Keratinocyte (primary cell): ENCODE results near the gene RARRES1. TPM values are rescaled to one million over a fixed set of nuclear protein-coding genes. Genes with fewer than 3 reads are reported as not detected.

Experiments used
- DNase-seq: peaks from one replicate; pipeline ENCODE4 v3.0.0-alpha.2; 2011; ENCODE audit warnings: low read depth, missing footprints, low spot score
- FAIRE-seq: peaks from 2 replicates; lab custom pipeline; 2011; peaks lifted over from hg19 to GRCh38; lab: Jason Lieb, UNC
- H2AFZ ChIP-seq: 2 replicates; pipeline ENCODE4 v1.6.0; 2012; ENCODE audit warnings: low read length, control low read depth, inconsistent platforms; ENCODE audit not compliant: control insufficient read depth
- H3K27ac ChIP-seq: 2 replicates; pipeline ENCODE4 v1.5.1; 2011; ENCODE audit warnings: low read length; ENCODE audit not compliant: control insufficient read depth, insufficient read depth
- H3K27me3 ChIP-seq: 3 replicates; pipeline ENCODE4 v1.6.0; 2011; ENCODE audit warnings: low read length; ENCODE audit not compliant: control insufficient read depth, insufficient read depth; ENCODE audit errors: extremely low read depth
- H3K36me3 ChIP-seq, 2 experiments: 2 replicates in 1 of 2; 3 replicates in 1 of 2; pipeline ENCODE4 v1.5.1; 2011; ENCODE audit warnings: low read length in 2 of 2, mild to moderate bottlenecking in 1 of 2; ENCODE audit not compliant: control insufficient read depth in 2 of 2, insufficient read depth in 2 of 2; ENCODE audit errors: extremely low read depth in 1 of 2
- H3K4me1 ChIP-seq: 3 replicates; pipeline ENCODE4 v1.5.1; 2011; ENCODE audit warnings: low read length; ENCODE audit not compliant: control insufficient read depth, insufficient read depth; ENCODE audit errors: extremely low read depth
- H3K4me2 ChIP-seq: 3 replicates; pipeline ENCODE4 v1.6.0; 2011; ENCODE audit warnings: low read depth, low read length; ENCODE audit not compliant: control insufficient read depth, insufficient read depth; ENCODE audit errors: extremely low read depth
- H3K4me3 ChIP-seq, 3 experiments: fragments of 200-600 bp in 1 of 3; sonication (generic) in 1 of 3; 2 replicates in 2 of 3; 3 replicates in 1 of 3; pipeline ENCODE4 v1.5.1; 2011 to 2016; ENCODE audit warnings: low read length in 3 of 3, mild to moderate bottlenecking in 3 of 3, control low read depth in 2 of 3, inconsistent platforms in 1 of 3, low read depth in 1 of 3, mixed read lengths in 1 of 3, mixed run types in 1 of 3, moderate library complexity in 1 of 3; ENCODE audit not compliant: control insufficient read depth in 2 of 3, insufficient read depth in 2 of 3; ENCODE audit errors: extremely low read depth in 1 of 3
- H3K79me2 ChIP-seq: 2 replicates; pipeline ENCODE4 v1.6.0; 2012; ENCODE audit warnings: low read length; ENCODE audit not compliant: control insufficient read depth, insufficient read depth
- H3K9ac ChIP-seq: 3 replicates; pipeline ENCODE4 v1.6.0; 2011; ENCODE audit warnings: low read length; ENCODE audit not compliant: control insufficient read depth, insufficient read depth; ENCODE audit errors: extremely low read depth
- H3K9me1 ChIP-seq: 3 replicates; pipeline ENCODE4 v1.6.0; 2011; ENCODE audit warnings: low read length; ENCODE audit not compliant: control insufficient read depth, insufficient read depth; ENCODE audit errors: extremely low read depth
- H3K9me3 ChIP-seq: 2 replicates; pipeline ENCODE4 v1.5.1; 2012; ENCODE audit warnings: low read depth, low read length; ENCODE audit not compliant: control insufficient read depth
- H4K20me1 ChIP-seq: 3 replicates; pipeline ENCODE4 v1.6.0; 2011; ENCODE audit warnings: low read length; ENCODE audit not compliant: control insufficient read depth, insufficient read depth; ENCODE audit errors: extremely low read depth
- CTCF ChIP-seq, 3 experiments: IDR thresholded peaks in 1 of 3; conservative IDR thresholded peaks in 1 of 3; optimal IDR thresholded peaks in 1 of 3; 2 replicates in 2 of 3; 3 replicates in 1 of 3; pipeline versions ENCODE3 to v1.5.1; 2011; ENCODE audit warnings: low read length in 3 of 3, mild to moderate bottlenecking in 3 of 3, moderate library complexity in 2 of 3, control low read depth in 1 of 3, inconsistent platforms in 1 of 3; ENCODE audit not compliant: insufficient read depth in 2 of 3; ENCODE audit errors: extremely low read depth in 1 of 3
- EZH2 ChIP-seq: IDR thresholded peaks from one replicate; pipeline ENCODE4 v1.6.1; 2012; ENCODE audit warnings: inconsistent platforms, mild to moderate bottlenecking, low read length, moderate library complexity
- dilution Hi-C: fragments of 300-500 bp; cut with MboI; formaldehyde crosslinking; loops from one replicate; pipeline ENCODE4 v1.7.0; 2020; ENCODE audit warnings: low sequenced_read_pairs; ENCODE audit not compliant: extremely low pct_ligation_motif_present
- polyA plus RNA-seq, 5 experiments: library from polyadenylated mRNA; depleted of rRNA in 3 of 5; stranded (reverse) in 3 of 5; stranded (forward) in 1 of 5; unstranded in 1 of 5; fragments of >200 nt; gene quantifications; 1 replicate in 1 of 5; 2 replicates in 3 of 5; 3 replicates in 1 of 5; pipeline versions ENCODE4 v1.2.1 to v1.2.3, GENCODE V29; 2011 to 2012; ENCODE audit warnings: missing spikeins in 2 of 5, low read depth in 1 of 5, low replicate concordance in 1 of 5

The RARRES1 gene
- polyA plus RNA-seq, 1 donor (not counting 4 experiments of a cell fraction or from before 2014, with no cell fraction given) = not detected

- FAIRE-seq = no peak
- Histone ChIP-seq H4K20me1 (no peaks in the 10 kb centered on the region), H3K9ac (no peak overlapping the region), H3K4me1 (no peaks in the 10 kb centered on the region), H3K4me3 (no peak overlapping the region), H2AFZ (no peak overlapping the region), H3K4me2 (no peak overlapping the region), H3K9me3 (no peaks in the 10 kb centered on the region), H3K36me3 (no peaks in the 10 kb centered on the region), H3K79me2 (no peaks in the 10 kb centered on the region), H3K27me3 (no peaks in the 10 kb centered on the region), H3K27ac (no peak overlapping the region), H3K9me1 (no peaks in the 10 kb centered on the region)
- DNase-seq = no peak
- TF ChIP-seq EZH2 (no peak), CTCF (optimal IDR thresholded peaks at IDR 0.05 in 1 of 3, IDR thresholded peaks at IDR 0.05 in 1 of 3, conservative IDR thresholded peaks at IDR 0.05 in 1 of 3; ENCODE audit: extremely low read depth in 1 of 3, insufficient read depth in 2 of 3, low read length in 3 of 3) (no peak)
- dilution Hi-C loops = no loop called here
Observed at GRCh38 chr3:158775426-158776410, 43.5 kb upstream of the RARRES1 start.

GRCh38 chr3:158774965-158775364 is 42.7 kb upstream of the RARRES1 start:
- H3K4me1 ChIP-seq = peaks cover 4% of the 10 kb centered on the region
- no peaks in the 10 kb centered on the region for H3K36me3 ChIP-seq
- DNase-seq = no peak
- no peaks in the 10 kb centered on the region for H4K20me1 ChIP-seq
- TF ChIP-seq EZH2 = no peak
- no peak for TF ChIP-seq CTCF (optimal IDR thresholded peaks at IDR 0.05 in 1 of 3, IDR thresholded peaks at IDR 0.05 in 1 of 3, conservative IDR thresholded peaks at IDR 0.05 in 1 of 3; ENCODE audit: extremely low read depth in 1 of 3, insufficient read depth in 2 of 3, low read length in 3 of 3)
- dilution Hi-C loops = no loop called here
- no peak overlapping the region for H3K9ac ChIP-seq
- no peak overlapping the region for H2AFZ ChIP-seq
- no peaks in the 10 kb centered on the region for H3K9me3 ChIP-seq
- H3K4me3 ChIP-seq = no peak overlapping the region
- no peak overlapping the region for H3K27ac ChIP-seq
- H3K9me1 ChIP-seq = no peaks in the 10 kb centered on the region
- H3K4me2 ChIP-seq = no peak overlapping the region
- no peak for FAIRE-seq
- no peaks in the 10 kb centered on the region for H3K27me3 ChIP-seq
- no peaks in the 10 kb centered on the region for H3K79me2 ChIP-seq
